ENCODE results near the gene ADGRD1. TPM values are rescaled to one million over a fixed set of nuclear protein-coding genes. Genes with fewer than 3 reads are reported as not detected.

The ADGRD1 gene
- total RNA-seq, 2 donors from 2014 or later: 21.3 to 37.0 TPM

GRCh38 chr12:131040491-131040890 lies 86.8 kb downstream of the ADGRD1 start:
- Histone ChIP-seq H3K36me3 (no peaks in the 10 kb centered on the region), H3K27me3 (replicated peaks; ENCODE audit: insufficient read depth) (no peaks in the 10 kb centered on the region), H3K4me3 (no peak overlapping the region), H3K4me1 (ENCODE audit: control insufficient read depth in 1 of 2, low read depth in 2 of 2) (no peaks in the 10 kb centered on the region), H3K9me3 (no peaks in the 10 kb centered on the region), H3K27ac (no peak overlapping the region)
- TF ChIP-seq CTCF (IDR thresholded peaks at IDR 0.05): no peak
- DNase-seq (ENCODE audit: low spot score) (no peak), ATAC-seq (ENCODE audit: insufficient number of reproducible peaks, low FRiP score, low read depth) (no peak)

GRCh38 chr12:131041216-131041967 lies 87.7 kb downstream of the ADGRD1 start:
- no peak for TF ChIP-seq CTCF (IDR thresholded peaks at IDR 0.05)
- no peak for ATAC-seq (ENCODE audit: insufficient number of reproducible peaks, low FRiP score, low read depth)
- H3K27ac ChIP-seq: no peak overlapping the region

GRCh38 chr12:131041968-131042833 lies 88.5 kb downstream of the ADGRD1 start:
- H3K4me3 ChIP-seq: no peak overlapping the region
- no peaks in the 10 kb centered on the region for H3K4me1 ChIP-seq (ENCODE audit: control insufficient read depth in 1 of 2, low read depth in 2 of 2)
- TF ChIP-seq CTCF (IDR thresholded peaks at IDR 0.05): no peak
- H3K9me3 ChIP-seq: no peaks in the 10 kb centered on the region
- H3K27me3 ChIP-seq (replicated peaks; ENCODE audit: insufficient read depth): no peaks in the 10 kb centered on the region
- DNase-seq (ENCODE audit: low spot score): no peak
- H3K27ac ChIP-seq: no peak overlapping the region
- no peak for ATAC-seq (ENCODE audit: insufficient number of reproducible peaks, low FRiP score, low read depth)
- H3K36me3 ChIP-seq: no peaks in the 10 kb centered on the region

More at GRCh38 chr12:131041216-131041967, 87.7 kb downstream of the ADGRD1 start:
- Histone ChIP-seq H3K4me3 (no peak overlapping the region), H3K9me3 (no peaks in the 10 kb centered on the region), H3K4me1 (ENCODE audit: control insufficient read depth in 1 of 2, low read depth in 2 of 2) (no peaks in the 10 kb centered on the region), H3K27me3 (replicated peaks; ENCODE audit: insufficient read depth) (no peaks in the 10 kb centered on the region), H3K36me3 (no peaks in the 10 kb centered on the region)
- no peak for DNase-seq (ENCODE audit: low spot score)

GRCh38 chr12:131042834-131043245 lies 89.1 kb downstream of the ADGRD1 start:
- no peak overlapping the region for H3K4me3 ChIP-seq
- H3K27me3 ChIP-seq (replicated peaks; ENCODE audit: insufficient read depth): no peaks in the 10 kb centered on the region
- H3K36me3 ChIP-seq: no peaks in the 10 kb centered on the region
- H3K9me3 ChIP-seq: no peaks in the 10 kb centered on the region
- ATAC-seq (ENCODE audit: insufficient number of reproducible peaks, low FRiP score, low read depth) (no peak), DNase-seq (ENCODE audit: low spot score) (no peak)
- H3K27ac ChIP-seq: no peak overlapping the region
- no peak for TF ChIP-seq CTCF (IDR thresholded peaks at IDR 0.05)
- H3K4me1 ChIP-seq (ENCODE audit: control insufficient read depth in 1 of 2, low read depth in 2 of 2): no peaks in the 10 kb centered on the region

GRCh38 chr12:131043401-131043871 lies 89.7 kb downstream of the ADGRD1 start:
- no peak for DNase-seq (ENCODE audit: low spot score)
- no peak overlapping the region for H3K4me3 ChIP-seq
- no peak overlapping the region for H3K27ac ChIP-seq
- ATAC-seq (ENCODE audit: insufficient number of reproducible peaks, low FRiP score, low read depth): no peak
- no peaks in the 10 kb centered on the region for H3K9me3 ChIP-seq
- no peak for TF ChIP-seq CTCF (IDR thresholded peaks at IDR 0.05)
- no peaks in the 10 kb centered on the region for H3K4me1 ChIP-seq (ENCODE audit: control insufficient read depth in 1 of 2, low read depth in 2 of 2)
- H3K27me3 ChIP-seq (replicated peaks; ENCODE audit: insufficient read depth): no peaks in the 10 kb centered on the region
- H3K36me3 ChIP-seq: no peaks in the 10 kb centered on the region
